Activated CD4-positive, alpha-beta T cell treated with anti-CD3 and anti-CD28 coated beads for 24 hours (primary cell): Measurements from ENCODE around the gene SRSF1.
"Not testable (repeated sequence)": the region's sequence is repeated elsewhere in the genome, so short reads cannot be mapped to it uniquely, and the experiment has no call there.

ENCODE experiments used
- DNase-seq, 2 donors: peaks; one replicate each; pipeline ENCODE4 v3.0.0-alpha.2; 2020; ENCODE audit warnings: low read depth in 2 of 2

SRSF1 gene

DNA sequence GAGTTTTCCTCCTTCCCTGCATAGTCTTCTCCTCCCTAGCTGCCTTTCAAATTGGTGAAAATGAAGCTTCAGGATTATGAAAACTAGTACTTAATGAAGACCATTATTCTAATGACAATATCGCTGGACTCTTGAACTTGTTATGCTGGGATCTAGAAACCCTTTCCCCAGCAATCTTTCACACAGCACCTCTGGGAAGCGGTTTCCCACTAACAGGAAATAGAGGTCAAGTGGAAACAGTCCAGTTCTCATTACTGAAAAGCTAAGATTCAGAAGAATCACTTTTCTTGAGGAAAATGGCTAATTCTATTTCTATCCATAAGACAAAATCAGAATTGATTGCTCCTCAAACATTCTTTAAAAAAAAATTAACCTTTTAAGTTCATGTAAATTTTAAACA lies 17.0 kb downstream of the SRSF1 start:
- DNase-seq = no peak

DNA sequence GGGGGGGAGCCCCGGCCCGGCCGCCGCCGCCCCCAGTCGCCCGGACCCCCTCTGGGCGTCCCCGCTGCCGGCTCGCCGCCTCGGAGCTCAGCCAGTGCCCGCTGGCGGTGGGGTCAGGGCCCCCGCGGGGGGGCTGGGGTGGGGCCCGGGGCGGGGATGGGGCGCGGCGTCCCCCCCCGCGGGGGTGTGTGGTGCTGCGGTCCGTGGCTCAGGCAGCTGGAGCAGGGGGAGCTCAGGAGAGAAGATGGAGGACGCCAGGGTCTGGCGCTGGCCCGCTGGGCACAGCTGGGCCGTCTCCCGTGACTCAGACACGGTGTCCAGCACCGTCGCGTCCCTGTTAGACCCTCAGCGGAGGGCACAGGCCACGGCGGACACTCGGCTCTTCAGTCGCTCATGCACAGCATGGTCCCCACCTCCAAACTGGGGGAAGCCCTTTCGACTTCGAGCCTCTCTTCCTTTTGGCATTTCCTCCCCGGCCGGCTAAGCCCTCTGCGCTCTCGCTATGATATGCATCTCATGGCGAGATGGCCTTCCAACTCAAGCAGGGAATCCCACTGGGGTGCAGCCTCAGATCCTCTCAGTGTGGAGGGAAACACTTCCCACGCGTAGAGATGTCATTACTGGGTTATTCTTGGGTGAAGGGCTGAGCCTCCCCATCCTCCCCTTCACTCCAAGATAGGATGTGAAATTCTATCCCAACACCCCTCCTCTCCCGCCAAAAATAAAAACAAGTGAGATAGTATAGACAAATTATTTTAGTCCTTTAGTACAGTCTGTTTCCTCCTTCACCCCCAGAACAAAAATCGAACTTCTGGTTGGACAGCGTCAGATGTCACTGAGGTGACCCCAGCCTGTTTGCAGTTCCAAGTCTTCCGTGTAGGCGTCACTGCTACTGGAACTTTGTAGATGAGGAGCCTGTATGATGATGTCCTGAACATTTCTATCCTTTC lies 18.5 kb downstream of the SRSF1 start:
- DNase-seq = peak; percentile 40 to 49

DNA sequence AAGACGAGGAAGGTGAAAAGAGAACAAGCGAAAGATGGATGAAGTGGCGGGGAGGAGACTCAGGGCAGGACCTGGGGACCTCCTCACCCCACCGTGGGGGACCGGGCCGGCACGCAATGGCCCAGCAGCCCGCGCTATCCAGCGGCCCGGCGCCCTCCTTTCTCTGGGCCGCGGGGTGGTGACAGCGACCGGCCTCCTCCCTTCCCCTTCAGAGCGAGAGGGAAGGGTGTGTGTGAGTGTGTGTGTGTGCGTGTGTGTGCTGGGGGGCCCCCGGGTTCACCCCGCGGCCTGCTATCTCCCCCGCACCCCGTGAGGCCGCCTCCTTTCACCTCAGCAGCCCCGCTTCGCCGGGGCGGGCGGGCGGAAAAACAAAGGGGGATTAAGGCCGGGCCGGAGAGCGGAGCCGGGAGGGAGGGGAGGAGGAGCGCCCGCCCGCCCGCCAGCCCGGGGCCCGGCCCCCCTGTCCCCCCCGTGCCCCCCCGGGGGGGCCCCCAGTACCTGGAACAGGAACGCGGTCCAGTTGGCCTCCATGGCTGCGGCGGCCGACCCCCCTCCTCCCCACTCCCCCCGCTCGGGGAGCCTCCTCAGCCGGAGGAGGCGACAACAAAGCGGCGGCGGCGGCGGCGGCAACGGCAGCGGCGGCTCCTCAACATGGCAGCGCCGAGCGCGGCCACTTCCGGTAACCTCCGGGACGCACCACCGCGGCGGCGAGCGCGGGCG lies 19.3 kb downstream of the SRSF1 start, which contains the start of gene VEZF1:
Gene VEZF1, minus strand, starts transcription at position 674 of the 720 bp plus-strand sequence. Its CDS starts 143 bp downstream, at position 531.
- peak; percentile 56 to 57 for DNase-seq

DNA sequence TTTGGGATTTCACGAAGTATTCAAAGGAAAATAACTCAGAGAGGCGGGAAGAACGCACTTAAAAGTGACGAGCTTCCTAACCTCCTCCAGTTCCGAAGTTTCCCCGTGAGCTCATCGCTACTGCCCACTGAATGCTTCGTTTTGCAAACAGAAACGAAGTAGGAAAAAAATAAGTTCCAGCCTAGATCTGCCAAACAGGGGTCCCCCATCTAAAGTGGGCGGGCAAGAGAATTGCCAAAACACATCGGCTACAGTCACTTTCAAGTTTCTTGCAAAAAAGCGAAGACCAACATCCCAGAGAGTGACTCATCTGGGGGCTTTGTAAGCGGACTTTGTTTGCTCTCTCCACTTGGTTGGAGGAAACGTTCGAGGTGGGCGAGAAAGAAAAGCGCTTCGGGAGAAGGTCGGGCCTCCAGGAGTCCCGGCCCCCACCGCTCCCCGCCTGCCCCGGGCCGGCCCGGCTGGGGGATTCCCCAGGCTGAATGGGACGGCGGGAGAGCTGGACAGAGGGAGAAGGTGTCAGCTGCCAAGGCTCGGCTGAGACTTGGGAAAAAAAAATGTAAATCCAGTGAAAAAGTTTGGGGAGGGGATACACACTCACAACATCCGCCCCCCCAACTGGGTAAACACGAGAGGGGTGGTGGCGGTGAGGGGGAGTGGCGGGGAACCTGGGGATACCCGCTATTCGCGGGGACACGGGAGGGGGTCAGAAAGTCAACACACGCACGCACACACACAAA lies 20.0 kb downstream of the SRSF1 start:
- peak in 1 of 2 donors; percentile 22 for DNase-seq

DNA sequence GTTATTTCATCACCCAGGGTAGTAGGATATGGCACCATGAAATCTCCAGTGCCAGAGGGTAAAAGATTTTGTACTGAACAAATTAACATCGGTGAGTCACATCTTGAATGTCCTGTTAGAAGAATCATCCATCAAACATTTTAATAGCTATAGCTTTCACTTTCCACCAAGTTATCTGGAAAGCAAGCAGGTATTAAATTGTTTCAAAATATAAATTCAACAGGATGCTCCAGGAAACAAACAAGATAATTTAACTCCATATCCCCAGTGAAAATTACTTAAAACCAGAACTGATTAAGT lies 21.4 kb downstream of the SRSF1 start:
- no peak for DNase-seq

DNA sequence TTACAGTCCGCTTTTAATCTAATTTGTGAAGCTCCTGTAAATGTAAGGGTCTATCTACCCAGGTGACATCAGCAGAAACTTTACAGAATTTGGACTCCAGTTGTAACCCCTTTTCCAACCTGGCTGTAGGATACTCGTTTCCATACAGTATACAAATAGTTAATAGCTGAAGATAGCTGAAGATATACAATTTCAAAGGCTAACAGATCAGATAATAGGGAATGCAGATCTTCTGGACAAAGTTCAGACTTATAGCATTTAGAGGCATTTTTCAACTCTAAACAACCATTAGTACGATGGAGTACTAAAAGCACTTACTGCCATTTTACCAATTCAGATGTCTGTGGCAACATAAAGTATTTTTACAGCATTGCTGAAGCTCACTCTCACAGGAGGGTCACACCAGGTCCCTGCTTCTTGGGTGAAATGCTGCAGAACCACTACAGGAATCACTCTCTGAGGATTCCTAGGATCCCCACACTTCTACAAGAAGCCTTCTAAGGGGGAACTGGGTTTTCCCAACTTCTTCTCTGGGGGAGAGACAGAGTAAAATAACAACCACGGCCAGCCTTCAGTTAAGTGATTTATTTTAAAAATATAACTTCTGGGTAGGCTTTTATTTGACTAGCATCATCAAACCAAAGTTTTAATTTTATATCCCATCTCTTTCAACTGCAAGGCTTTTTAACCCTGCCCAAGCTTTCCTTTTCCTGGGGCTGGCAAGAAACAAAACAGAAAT lies 21.9 kb downstream of the SRSF1 start:
- DNase-seq = no peak

DNA sequence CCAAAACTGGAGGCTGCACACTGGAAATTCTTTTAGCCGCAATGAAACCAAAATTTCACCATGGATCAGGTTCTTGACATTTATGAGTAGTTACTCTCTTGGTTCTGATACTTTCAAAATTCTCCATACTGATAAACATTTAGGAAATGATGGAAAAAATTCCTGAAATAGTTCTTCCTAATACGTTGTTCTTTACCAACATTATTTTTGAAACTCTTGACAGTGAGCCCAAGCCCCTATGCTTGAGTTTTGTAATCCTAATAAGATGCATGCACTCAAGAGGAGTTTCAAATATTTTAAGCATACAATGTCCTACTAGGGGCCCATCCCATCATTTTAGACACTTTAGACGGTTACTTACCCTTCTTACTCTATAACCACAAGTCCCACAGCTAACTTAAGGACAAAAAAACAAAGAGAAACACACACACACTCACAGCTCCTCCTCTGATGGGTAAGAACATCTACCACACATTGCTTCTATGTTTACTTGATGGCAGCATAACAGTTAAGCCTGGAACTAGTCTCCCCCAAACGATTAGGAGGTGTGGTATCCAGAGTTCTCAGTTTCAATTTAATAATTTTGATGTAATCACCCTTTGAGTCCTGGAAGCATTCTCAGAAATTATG lies 22.7 kb downstream of the SRSF1 start:
- DNase-seq = no peak

DNA sequence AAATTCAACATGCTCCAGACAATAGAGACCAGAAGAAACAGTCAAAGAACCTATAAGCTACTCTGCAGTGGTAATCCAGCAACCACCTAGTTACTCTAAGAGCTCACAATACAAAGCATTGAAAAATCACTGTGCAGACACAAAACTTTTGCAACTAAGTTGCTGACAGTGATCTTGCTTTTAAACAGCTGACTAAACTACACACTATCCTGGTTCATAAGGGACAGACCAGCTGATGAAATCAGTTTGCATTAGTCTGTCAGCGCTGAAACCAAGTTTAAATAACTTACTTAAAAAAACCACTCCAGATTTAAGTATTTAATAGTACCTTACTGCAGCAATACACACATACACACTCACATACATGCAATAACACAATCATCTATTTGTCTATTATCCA lies 23.6 kb downstream of the SRSF1 start:
- DNase-seq = no peak

DNA sequence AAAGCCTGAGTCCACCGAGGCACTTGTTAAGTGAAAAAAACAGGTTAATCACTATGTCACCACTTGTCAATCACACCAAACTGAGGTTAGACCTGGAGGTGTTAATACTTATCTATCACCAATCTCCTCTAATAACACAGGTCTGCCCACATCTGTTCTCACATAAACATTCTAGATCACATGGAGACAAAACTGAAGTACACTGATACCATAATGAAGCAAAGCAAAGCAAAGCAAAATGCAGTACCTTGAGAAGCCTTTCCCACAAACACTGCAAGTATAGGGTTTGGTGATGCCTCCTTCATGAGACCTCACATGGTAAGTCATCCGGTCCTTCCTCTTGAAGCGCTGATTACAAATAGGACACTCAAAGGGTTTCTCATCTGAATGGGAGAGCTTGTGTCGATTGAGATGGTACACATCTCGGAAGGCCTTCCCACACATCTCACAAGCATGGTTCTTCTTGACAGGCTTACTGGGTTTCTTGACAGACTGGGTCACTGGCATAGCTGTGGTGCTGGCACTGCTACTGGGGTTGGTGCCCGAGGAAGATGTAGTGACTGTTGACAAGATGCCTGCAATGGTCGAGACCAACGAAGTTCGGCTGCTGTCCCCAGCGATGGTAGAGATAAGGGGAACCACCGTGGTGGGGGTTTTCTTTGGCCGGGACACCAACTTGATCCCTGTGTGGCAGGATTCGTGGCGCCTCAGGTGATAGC lies 24.4 kb downstream of the SRSF1 start:
- DNase-seq = no peak

DNA sequence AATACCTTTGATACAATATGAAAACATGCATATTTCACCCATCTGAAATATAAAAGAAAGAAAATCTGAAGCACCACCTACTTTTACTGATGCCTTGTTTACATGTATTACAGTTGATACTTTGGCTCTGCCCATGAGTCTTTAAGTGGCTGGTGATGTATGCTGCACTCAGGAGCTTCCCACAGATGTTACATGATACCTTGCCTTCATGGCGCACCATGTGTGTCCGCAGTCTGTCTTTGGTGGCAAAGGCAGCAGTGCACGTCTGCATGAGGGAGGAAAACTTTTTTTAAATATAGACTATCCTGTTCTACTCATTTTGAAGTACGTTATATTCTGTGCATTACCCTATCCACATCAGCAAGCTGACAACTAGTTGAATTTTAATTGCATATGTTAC lies 26.5 kb downstream of the SRSF1 start:
- no peak for DNase-seq

DNA sequence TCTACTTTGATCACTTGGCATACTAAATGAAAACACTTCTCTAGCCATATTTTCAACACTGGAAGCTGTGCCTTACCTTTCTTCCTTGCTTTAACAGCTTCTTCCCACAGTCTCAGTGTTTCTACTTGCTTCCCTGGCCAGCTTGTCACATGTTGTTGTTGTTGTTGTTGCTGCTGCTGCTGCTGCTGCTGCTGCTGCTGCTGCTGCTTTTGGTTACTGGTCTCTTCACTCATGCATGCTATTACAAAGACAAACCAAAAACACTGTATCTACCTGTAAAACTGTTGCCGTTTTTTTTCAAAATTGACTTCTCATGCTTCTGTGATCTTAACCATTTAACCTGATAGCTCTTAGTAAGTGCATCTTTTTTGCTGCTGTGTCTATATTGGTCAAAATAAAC lies 28.0 kb downstream of the SRSF1 start:
- DNase-seq = no peak

DNA sequence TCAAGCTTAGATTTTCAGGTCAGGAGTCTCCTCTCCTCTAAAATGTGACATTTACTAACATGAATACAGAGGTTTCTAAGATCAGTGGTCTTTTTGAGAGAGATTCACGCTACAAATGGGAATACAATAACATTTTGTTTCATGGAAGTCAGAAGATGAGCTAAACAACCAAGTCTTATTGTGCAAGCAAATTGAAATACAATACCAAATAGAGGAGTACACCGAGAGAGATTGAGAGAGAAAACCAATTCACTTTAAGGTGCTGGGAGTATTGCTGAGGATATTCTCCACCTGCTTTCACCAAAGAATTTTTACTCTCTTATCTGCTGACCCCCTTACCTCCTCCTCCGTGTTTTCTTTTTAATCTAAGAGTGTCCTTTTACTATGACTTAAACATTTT lies 30.5 kb downstream of the SRSF1 start:
- no peak for DNase-seq

DNA sequence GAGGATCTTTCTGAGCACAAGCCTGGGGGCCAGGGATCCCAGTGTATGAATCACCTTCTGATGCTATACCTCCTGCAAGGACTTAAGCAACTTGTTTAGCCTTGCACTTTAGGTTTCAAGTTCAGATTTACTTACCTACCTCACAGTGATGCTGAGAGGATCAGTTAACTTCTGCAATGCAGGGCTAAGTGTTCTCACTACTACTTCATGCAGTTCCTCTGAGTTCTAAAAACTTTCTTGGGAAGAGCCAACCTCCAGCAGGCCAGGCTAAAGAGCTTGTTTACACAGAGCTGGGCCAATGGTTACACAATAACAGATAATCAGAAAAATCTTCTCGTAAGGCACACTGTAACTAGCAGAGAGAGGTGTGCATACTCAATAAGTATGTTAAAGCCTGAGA lies 32.0 kb downstream of the SRSF1 start:
- DNase-seq = no peak

DNA sequence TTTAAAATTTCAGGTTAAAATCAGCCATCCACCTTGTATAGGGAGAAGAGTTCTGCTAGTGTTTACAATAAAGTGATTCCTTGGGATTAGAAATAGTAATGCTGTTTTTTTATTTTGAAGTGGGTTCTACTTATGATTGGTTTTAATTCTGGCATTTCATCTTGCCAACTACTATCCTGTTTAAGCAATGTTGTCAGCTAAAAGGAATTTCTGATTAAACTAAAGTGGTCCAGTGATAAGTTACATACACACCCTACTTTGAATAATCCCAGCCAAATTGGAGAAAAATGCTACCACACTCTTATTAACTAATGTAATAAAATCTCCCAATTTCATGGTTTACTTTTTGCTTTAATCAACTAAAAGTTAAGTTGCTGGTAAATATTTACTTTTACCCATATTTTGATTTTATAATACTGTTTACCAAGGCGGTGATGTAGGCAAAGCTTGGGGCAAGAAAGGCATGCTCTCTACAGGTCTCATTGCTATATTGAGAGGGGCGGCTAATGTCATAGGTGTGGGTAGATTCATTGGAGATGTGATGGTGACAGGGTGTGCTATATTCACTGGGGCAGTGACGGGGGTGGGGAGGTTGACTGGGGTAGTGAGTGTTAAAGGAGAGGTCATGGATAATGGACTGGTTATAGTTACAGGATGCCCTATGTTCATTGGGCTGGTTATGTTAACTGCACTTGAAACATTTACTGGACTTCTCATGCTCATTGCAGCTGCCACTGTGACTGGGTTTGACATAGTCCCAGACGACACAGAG lies 32.8 kb downstream of the SRSF1 start:
- DNase-seq = not testable (repeated sequence)

DNA sequence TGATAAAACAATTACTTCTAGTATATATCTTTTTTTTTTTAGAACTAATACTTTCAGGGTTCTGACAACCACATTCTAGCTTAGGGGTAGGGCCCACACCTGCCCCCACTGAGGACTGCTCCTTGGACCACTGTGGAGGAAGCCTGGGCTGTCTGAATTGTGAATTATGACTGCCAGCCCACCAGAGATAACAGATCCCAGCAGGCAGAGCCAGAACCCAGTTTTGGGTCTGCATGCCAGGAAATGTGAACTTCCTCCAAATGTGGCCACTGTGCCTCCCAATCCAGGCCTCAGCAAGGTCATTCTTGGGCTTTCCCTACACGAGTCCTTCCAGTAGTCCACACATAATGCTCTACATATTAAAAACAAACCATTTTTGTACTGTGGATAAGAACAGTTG lies 34.9 kb downstream of the SRSF1 start:
- DNase-seq = no peak

DNA sequence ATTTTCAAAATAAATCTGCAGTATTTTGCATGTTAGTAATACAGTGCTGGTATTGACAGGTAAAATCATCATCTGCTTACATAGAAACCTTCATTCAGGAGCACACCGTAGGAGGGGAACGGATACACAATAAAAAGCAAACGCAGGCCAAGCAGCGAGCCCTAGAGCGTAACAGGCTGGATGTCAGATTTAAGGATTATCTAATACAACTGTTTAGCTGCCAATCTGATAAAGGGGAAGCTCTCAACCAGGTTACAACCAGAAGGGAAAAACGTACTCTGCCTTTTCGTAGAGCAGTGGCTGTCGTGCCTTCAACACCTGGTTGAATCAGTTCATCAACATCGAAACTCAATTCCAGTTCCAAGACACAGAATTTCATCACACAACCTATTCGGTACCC lies 35.5 kb downstream of the SRSF1 start:
- DNase-seq = no peak

DNA sequence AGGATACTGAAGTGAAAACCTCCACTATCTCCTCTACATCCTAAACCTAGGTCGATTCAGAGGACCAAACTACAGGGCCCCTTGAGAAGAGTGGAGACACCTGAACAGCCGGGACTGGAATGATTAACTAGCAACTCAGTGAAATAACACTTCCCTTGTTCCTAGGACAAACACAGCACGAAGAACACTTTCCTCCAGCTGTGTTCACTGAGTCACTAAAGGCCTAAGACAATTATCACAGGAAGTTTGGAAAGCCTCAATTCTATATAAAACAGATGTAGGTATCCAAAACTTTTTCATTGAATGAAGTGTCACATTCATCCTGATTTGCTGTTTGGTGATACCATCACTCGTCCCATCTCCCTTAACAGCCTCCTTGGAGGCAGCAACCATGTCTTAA lies 36.3 kb downstream of the SRSF1 start:
- no peak for DNase-seq

DNA sequence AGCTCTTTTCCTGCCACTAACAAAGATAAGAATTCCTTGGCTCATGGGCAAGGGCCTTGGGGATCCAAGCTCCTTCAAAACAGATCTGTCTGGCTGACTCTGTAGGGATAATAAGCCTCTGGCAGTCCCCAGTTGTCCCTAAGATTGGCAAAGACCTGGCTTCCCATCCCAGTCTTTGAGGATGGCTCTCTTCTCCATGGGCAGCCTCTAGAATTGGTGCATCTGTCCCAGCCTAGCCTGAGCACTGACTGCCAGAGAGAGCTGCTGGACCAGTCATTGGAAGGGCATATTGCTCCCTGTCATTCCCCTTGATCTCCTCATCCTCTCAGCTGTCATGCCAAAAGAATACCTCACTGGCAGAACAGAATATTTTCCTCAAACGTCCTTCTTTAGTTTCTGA lies 38.6 kb downstream of the SRSF1 start:
- no peak for DNase-seq

DNA sequence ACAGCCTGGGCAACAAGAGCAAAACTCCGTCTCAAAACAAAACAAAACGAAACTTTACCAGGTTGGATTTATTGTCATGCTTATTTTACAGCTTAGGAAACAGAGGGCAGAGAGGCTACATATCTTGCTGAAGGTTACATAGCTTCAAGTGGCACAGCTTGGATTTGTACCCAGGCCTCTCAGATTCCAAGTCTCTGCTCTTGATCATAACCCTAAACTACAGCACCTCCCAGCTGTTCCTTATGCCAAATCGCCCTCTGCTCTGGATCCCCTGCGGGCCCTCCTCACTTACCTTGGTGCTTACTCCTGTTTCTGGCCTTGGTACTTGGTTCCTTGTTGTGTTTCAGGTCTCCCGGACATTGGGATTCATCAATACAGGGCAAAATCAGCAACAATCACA lies 40.2 kb downstream of the SRSF1 start:
- DNase-seq = no peak

DNA sequence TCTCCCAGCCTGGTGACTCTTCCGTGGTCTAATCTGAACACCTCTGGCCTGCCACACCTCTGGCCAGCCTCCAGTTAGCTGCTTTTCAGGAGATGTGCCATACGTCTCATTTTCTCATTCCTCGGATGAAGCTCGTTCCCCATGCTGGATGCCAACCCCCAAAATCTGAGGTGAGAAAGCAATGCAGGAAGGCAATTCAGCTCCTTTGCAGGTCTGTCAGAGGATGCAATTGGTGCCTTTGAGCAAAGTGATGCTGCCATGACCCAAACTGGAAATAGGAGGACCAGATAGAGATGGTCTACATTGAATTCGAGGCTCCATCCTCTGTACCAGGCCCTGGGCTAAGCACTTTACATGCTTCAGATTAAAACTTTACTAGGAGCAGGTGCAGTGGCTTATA lies 40.8 kb downstream of the SRSF1 start:
- DNase-seq = no peak
